SK-N-MC (cell line): ENCODE measurements around the gene PPP1R2C.

ENCODE experiments used
- EZH2 ChIP-seq: fragments of 200-600 bp; sonication (generic); IDR thresholded peaks from one replicate; pipeline ENCODE4 v1.6.1; 2017; ENCODE audit warnings: antibody characterized with exemption
- FOXP2 ChIP-seq: optimal IDR thresholded peaks from 2 replicates; pipeline ENCODE3; 2011; ENCODE audit warnings: mild to moderate bottlenecking, moderate library complexity; ENCODE audit not compliant: insufficient read depth; ENCODE audit errors: extremely low read length, control extremely low read depth
- POLR2AphosphoS5 ChIP-seq: IDR thresholded peaks from 2 replicates; pipeline ENCODE4 v1.6.1; 2012; ENCODE audit warnings: mild to moderate bottlenecking, low read depth, low read length, borderline replicate concordance

DNA sequence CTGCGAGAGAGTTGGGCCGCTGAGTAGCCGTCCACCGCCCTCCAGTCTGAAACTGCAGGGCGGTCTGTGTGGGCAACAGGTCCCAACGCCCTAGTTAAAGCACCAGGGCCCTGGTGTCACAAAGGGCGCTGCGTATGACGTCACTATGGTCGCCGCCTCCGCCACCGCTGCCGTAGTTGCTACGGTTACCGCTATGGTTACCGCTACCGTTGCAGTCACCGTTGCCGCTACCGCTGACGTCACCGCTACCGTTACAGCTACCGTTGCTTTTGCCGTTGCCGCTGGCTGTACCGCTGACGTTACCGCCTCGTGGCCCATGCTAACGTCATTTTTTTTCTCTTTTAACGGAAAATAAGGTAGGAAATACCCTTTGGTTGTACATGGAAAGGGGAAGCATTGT is at the start of gene PPP1R2C:
- TF ChIP-seq EZH2 (no peak), POLR2AphosphoS5 (no peak), FOXP2 (no peak)
